Mucosa of gallbladder (tissue), 1 donor: ENCODE measurements around the gene COPG2. TPM values are rescaled to one million over a fixed set of nuclear protein-coding genes. Genes with fewer than 3 reads are reported as not detected.
"Not testable (repeated sequence)": the region's sequence is repeated elsewhere in the genome, so short reads cannot be mapped to it uniquely, and the experiment has no call there.

Experiments used
- DNase-seq: peaks from one replicate; pipeline ENCODE4 v3.0.0-alpha.2; 2020; ENCODE audit warnings: low spot score
- total RNA-seq: library from RNA; stranded (reverse); gene quantifications from one replicate; pipeline ENCODE4 v1.2.1, GENCODE V29; 2021
- donor health status: DM: no; HTN: no; CAD: no.

COPG2 gene
- total RNA-seq, 1 donor from 2014 or later = 25.8 TPM

DNA sequence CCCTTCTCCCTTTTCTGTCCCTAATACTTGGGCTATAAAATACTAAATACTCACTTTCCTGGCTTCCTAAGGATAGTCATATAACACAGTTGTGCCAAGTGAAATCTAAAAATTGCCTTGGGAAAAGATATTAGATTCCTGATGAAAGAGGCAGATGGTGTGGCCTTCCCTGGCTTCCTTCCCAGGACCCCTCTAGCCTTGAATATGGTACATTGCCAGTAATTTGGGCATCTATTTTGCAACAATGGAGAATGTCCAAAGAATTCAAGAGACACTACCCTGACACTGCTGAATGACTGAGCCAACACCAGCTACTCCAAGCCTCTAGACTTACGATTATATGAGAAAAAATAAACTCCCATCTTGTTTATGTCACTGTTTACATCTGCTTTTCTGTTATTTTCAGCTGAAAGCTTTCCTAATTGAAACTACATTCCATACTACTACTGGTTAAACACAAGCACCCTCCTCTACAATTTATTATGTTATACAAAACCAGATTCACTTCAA lies 17.9 kb downstream of the COPG2 start:
- DNase-seq = no peak

DNA sequence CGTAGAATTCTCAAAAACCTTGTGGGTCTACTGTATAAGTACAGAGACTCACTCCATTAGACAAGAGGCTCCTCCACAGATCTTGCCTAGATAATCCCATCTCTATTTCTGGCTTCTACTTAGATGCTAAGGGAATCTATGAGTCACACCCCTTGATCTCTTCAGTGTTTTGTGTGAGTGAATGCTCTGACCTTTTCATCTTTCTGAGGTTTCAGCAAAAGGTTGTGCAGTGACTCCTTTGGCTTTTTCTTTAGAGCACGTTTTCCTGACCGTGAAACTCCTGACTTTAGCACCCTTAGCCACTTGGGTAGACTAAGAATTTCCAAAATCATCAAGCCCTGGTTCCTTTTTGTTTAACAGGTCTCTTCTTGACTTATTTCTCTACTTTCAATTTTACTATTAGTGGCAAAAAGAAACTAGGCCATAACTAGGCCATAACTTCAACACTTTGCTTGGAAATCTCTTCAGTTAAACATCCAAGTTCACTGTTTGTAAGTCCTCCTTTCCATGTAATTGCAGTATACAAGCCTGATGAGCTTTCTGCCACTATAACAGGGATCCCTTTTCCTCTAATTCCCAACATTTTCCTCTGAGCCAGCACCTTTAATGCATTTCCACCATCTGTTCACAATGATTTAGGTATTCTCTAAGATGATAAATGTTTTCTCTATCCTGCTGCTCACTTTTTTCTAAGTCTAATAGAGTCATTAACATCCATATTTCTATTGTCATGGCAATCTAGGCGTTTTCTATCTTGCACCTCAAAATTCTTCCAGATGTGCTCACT lies 19.4 kb downstream of the COPG2 start:
- no peak for DNase-seq

- no peak for DNase-seq
Measured at GRCh38 chr7:130648580-130648979, 20.0 kb downstream of the COPG2 start.

- DNase-seq = no peak
Measured at GRCh38 chr7:130642383-130642782, 26.2 kb downstream of the COPG2 start.

DNA sequence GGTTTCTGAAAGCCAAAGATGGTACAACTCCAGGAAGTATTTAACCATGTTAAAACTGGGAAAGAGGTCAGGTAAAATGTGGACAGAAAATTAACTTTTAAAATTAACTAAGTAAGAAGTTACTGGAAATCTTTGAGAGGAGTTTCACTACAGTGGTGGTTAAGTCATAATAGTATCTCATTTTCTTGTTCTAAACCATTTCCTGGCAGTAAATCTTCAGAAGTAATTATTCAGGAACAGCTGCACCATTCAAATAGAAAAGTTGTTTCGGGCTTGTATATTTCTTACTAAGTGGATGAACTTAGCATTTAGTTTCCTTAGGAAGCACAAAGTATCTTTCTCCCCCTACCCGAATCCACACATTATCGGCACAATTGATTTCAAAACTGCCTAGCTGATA lies 27.1 kb downstream of the COPG2 start:
- no peak for DNase-seq

DNA sequence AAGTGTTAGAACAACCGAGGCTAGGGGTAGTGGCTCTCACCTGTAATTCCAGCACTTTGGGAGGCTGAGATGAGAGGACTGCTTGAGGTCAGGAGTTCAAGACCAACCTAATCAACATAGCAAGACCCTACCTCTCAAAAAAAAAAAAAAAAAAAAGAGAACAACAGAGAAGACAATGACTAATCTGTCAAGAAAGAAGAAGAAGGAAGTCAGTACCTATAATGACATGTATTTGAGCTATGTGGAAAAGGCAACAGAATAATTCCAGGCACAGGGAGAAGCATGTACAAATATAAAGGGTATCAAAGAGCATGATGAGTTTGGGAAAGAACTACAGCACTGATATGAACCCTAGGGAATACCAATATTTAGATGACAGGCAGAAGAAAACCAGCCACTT lies 27.5 kb downstream of the COPG2 start:
- no peak for DNase-seq

- DNase-seq = no peak
Measured at GRCh38 chr7:130639388-130639787, 29.2 kb downstream of the COPG2 start.

DNA sequence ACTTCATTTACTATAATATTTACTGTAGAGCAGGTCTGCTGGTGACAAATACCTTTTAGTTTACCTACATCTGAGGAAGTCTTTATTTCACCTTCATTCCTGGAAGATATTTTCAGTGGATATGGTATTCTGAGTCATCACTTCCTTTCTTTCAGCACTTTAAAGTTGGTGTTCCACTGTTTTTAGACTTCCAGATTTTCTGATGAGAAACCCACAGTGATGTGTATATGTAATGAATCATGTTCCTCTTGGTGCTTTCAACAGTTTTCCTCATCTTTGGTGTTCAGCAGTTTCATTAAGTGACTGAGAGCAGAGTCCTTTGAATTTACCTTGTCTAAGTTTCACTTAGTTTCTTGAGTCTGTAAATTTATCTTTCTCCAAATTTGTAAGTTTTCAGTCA lies 36.4 kb downstream of the COPG2 start:
- no peak for DNase-seq

- DNase-seq = no peak
Measured at GRCh38 chr7:130628901-130629300, 39.6 kb downstream of the COPG2 start.

GRCh38 chr7:130627775-130628174 lies 40.8 kb downstream of the COPG2 start:
- no peak for DNase-seq

- no peak for DNase-seq
Measured at GRCh38 chr7:130622866-130623265, 45.7 kb downstream of the COPG2 start.

DNA sequence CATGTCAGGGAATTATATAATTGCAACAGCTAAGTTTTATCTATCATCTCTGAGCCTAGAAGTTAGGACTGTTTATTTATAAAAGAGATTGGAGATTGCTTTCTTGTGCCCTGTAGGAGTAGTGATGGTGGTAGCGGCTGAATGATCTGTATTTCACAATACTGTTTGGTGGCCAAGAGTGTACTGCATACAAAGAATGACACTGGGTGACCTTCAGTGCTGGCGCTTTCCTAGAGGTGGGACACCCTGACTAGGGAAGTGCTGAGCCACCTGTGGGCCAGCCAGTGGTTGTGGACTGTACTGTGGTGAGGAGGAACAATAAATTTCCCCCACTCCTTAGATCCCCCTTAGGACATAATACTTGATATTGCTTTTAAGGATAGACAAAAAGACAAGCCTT lies 53.0 kb downstream of the COPG2 start:
- no peak for DNase-seq

DNA sequence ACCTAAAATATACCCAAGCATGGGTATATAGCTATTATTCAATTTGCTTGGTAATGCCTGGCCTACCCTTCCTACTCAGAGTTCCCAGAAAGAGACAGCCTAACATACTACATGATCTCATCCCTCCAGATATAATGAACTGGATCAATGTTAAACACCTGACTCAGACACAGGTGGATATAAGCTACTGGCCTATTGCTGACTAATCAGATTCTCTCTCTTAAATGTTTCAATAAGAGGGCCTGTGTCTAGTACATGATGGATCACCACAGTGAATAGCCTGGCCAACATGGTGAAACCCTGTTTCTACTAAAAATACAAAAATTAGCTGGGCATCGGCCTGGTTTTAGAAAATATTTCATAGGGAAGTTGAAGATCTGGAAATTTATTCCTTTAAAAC lies 54.1 kb downstream of the COPG2 start:
- no peak for DNase-seq

DNA sequence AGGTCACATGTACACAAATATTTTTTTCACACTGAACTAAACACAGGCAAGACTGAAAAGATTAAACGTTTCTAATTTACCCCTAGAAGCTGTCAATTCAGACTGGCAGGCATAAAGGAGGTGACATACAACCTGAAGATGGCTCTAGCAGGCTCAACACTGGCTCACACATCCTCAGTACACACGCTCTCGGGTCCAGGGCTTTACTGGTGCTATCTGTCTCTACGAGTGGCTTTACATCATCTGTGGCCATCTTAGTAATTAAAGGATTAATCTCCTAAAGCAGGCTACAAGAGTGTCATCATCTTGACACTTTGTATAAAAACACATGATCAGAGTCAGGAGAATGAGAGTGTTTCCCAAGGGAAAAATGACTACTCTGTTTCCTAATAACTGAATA lies 57.3 kb downstream of the COPG2 start:
- no peak for DNase-seq

GRCh38 chr7:130607066-130607465 lies 61.5 kb downstream of the COPG2 start:
- not testable (repeated sequence) for DNase-seq

GRCh38 chr7:130606161-130606560 lies 62.4 kb downstream of the COPG2 start:
- DNase-seq = no peak

DNA sequence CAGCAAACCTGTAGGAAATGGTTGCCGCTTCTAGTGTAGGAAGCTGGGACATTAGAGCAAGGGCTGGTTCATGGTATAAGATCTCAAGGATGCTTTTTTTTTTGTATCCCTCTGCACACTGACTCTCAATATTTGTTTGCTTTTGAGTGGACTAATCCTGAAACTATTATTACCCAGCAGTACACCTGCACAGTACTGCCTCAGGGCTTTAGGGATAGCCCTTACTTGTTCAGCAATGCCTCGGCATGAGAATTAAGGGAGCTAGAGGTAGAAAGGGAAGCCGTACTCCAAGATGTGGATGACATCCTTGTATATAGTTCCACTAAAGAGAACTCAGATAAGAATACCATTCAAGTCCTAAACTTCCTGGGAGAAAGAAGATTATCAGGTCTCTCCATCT lies 70.5 kb downstream of the COPG2 start:
- no peak for DNase-seq

GRCh38 chr7:130595986-130596385 lies 72.6 kb downstream of the COPG2 start:
- no peak for DNase-seq

- DNase-seq = no peak
Measured at GRCh38 chr7:130593033-130593432, 75.5 kb downstream of the COPG2 start.

GRCh38 chr7:130591464-130591863 lies 77.1 kb downstream of the COPG2 start:
- not testable (repeated sequence) for DNase-seq

DNA sequence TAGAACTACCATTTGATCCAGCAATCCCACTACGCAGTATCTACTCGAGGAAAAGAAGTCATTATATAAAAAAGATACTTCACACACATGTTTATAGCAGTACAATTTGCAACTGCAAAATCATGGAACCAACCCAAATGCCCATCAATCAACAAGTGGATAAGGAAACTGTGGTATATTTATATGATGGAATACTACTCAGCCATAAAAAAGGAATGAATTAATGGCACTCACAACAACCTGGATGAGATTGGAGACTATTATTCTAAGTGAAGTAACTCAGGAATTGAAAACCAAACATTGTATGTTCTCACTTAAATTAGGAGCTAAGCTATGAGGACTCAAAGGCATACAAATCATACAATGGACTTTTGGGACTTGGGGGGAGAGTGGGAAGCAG lies 82.6 kb downstream of the COPG2 start:
- DNase-seq = not testable (repeated sequence)

GRCh38 chr7:130575110-130575509 lies 93.4 kb downstream of the COPG2 start:
- DNase-seq = not testable (repeated sequence)

GRCh38 chr7:130570144-130570543 lies 98.4 kb downstream of the COPG2 start:
- DNase-seq = not testable (repeated sequence)

- no peak for DNase-seq
Measured at GRCh38 chr7:130566898-130567280, 101.7 kb downstream of the COPG2 start.
